HG03280 (cell line): ENCODE measurements around the gene SMIM30.

ENCODE experiments used
- ATAC-seq: cut with Tn5 transposase; IDR thresholded peaks from one replicate; pipeline ENCODE4 v1.9.1; 2021; ENCODE audit warnings: mild to moderate bottlenecking, moderate library complexity; ENCODE audit not compliant: unreplicated experiment

The SMIM30 gene

DNA sequence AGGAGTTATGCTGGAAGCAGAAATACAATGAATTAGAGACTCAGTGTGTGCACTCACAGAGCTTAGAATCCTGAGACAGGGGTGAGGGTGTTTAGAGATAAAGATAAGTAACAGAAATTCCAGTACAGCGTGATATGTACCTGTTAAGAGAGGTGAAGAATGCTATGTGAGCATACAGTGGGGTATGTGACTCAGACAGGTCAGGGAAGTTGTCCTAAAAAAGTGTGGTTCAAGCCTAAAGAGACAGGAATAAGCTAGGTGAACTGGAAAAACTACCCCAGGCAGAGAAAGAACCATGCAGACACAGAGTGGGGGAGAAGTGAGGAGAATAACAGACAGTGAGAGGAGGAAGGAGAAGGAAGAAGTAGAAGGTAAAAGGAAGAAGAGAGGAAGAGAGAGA, 8.6 kb downstream of the SMIM30 start:
- ATAC-seq: no peak

DNA sequence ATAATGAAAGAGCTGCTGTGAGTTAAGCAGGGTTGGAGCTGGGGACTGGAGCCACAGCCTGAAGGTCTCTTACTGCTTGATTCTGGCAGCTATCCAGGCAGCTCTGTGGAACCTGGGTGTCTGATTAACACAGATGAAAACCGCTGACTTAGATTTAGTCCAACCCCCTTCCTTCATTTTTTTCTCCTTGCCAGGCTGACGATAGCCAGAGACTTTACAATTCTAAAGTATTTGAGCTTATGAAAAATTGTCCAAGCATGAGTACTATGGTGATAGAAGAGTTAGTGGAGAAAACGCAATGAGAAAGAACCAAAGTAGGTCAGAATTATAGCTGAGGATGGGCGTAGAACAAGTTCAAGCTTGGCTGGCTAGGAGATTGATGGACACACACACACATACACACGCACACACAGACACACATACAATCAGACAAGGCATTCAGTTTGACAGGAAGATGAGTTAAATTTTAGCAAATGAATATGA, 18.2 kb downstream of the SMIM30 start:
- ATAC-seq: no peak

DNA sequence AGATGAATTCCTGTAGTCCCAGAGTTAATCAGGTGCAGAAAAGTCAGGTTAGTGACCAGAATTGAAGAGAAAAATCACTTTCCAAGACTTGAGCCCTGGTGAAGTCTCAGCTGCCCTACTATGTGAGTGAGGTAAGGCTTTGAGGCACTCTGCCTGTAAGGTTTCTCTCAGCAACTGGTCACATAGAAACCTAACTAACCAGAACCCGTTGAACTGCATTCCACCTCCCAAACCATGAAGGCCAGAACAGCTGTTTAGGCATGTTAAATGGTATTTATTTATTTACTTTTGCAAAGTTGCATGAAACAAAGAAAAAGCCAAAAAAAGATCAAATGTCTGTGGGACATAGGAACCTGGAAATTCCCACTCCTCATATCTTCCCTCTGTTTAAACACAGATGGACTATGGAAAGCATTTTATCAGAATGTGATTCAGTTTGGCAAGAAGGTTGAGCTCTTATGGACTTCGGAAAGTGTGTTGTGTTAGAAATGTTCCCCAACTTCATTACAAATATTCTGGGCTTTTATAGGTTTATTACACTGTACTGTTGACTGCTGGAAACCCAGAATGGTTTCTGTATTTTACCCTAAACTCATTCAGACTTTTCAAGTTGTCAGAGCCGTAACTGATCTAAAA, 19.0 kb downstream of the SMIM30 start:
- ATAC-seq: no peak

DNA sequence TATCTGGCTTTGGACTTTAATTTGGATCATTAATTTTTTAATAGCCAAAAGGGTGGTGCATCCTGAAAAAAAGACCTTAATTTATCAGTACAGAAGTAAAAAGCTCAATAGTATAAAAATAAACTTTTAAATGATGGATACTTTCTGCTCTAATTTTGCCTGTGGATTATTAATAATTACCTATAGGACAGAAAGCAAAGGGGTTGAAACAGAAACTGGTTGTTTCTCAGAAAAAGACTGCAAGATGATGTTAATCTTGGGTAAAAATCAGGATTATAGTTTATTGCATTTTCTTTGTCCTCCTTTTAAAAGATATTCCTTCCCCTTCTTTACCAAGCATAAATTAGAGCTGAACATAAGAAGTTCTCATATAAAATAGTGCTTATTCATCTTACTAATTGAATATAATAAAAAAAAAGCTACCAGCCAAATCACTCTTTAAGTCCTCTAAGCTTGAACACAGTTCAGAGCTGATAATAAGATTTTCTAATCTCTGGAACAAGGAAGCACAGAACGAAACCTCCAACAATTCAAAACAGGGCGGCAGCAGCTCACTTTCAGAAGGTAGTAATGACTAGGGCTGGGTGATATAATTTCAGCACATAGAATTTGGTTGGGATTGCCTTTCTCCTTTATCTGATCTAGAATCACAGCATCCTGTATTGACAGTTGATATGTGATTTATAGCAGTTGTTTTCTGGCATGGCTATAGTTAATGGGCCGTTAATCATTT, 23.7 kb downstream of the SMIM30 start:
- no peak for ATAC-seq

DNA sequence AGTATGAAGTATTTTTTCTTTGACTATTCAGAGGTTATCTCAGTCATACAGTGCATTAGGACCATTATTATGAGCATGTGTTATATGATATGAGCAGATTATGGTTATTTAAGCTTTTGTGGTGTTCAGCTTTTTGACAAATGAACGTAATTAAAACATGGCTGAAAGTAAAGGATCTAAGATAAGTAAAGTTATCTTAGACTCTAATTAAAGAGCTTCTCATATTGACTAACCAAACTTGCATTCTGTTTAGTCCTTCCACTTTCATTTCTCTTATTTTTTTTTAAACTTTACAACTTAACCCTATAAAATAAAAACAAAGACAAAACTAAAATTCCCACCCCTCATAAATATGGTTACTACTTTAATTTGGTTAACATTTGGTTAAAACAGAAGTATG, 24.8 kb downstream of the SMIM30 start:
- no peak for ATAC-seq

DNA sequence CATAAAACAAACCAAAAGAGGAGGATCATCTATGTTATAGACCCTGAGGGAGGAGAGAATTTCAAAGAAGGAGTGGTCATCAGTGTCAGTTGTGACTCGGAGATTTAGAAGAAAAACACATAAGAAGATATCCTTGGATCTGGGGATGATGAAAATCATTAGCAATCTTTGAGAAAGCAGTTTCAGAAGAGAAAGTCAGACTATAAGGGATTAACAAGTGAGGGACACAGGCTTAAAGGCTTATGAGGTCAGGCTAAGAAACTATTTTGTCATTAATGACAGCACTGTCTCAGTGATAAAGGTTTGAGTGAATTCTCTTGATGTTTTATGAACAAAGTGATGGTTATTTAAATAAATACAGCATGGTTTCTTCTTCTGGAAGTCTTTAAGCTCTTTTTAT, 25.6 kb downstream of the SMIM30 start:
- no peak for ATAC-seq

DNA sequence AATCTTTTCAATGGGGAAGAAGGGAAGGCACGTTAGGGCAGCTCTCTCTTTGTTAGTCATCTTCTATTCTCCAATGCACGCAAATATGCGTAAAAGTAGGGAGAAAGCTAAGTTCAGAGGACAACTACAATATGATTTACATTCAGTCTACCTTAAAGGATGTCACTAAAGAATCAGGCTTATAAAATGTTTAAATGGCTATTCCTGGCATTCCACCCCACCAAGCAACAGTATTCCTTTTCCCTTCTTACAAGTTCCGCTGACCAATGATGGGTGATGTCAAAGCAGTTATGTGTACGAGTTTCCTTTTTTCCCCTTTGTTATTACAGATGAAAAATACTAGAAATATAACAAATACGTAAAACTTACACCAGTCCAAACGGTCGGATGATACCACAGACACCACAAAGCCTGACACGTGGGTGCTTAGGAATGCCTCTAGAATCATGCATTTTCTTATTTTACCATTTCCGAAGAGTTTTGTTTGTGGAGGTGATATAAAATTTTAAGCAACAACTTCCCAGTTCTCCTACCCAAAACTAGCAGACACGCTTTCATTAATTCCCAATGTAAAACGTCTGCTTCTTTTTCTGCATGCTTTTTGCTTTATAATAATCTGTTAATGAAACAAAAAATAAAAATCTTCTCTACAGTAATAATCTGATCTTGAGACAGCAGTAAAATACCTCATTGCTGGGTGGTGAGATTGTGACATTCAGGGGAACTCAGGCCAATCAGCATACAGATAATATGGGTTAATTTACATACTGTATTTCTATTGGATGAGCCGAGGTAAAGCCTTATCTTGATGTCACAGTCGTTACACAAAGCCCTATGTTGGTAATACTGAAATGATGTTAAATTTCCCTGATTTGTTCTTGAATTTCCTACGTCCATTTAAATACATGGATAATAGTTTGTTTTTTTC, 31.0 kb downstream of the SMIM30 start:
- no peak for ATAC-seq

DNA sequence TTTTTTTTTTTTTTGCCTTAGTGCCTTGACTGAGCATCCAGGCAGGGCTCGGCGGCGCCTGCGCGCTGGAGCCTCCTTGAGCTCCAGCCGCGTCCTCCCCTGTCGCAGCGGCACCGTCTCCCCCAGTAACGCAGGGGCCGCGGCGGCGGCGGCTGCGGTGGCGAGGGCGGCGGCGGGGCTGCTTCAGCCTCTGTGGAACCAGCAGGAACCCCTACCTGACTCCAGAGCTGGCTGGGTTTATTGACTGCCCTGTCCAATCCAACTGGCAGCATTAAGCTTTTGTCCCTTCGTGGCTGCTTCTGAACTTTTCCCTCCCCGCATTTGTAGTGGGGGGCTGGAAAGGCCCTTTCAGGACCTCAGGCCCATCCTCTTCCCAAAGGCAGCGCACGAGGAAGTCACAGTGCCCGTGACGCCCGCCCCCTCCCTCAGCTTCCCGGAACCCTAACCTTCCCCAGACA, 31.9 kb downstream of the SMIM30 start, which contains the start of gene GPR85:
GPR85 (minus strand) TSS at position 397 of the 458 bp plus-strand sequence. CDS start 2,106 bp downstream, outside the sequence.
- ATAC-seq: peak; percentile 47

DNA sequence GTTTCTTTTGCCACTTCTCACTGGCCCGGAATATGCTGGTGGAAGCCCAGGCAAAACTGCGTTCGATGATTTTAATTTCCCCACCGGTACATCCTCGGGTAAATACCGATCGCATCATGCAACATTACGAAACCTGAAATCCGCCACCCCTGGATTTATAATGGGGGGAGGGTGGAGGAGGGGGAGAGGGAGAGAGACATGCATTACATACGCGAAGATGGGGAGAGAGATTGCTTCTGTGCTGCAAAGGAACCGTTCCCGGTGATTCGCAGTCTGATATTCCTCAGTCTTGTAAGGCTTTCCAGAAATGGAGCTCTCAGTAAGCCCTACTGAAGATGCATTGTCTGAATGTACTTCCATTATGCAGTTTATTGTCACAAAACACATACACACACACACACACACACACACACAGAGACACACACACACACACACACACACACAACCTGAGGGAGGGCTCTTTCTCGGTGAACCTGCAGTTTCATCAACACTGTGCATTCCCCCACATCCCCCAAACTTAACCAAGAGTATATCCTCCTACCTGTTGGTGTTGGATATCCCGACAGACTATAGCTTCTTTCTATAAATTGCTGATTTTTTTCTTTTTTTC, 32.5 kb downstream of the SMIM30 start:
- no peak for ATAC-seq

DNA sequence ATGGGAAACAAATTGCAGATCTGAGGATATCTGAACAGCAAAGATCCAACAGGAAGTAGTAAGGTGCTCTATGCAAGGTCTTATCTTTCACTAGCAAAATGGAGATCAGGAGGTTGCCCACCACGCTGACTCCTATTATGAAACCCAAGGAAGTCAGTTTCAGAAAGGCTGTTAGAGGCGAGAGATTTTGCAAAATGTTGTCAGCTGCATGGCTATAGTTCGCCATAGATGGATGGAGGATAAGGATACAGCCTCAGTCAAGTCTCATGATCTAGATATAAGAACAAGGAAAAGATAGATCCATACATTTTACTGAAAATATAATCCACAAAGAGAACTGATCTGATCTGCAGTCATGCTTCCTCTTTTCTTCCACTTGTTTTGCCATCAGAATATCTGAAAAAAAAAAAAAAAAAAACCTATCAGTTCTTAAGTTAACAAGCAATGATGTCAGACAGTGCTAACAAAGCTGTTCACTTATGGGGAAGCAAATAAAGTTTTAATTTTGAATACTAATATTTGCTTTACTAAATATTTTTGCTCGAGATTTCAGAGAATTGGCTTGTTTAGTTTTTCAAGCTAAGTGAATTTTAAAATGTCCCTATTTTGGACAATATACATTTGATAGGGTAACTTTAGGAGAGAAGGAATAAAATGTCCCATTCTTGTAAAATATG, 33.7 kb downstream of the SMIM30 start:
- no peak for ATAC-seq

DNA sequence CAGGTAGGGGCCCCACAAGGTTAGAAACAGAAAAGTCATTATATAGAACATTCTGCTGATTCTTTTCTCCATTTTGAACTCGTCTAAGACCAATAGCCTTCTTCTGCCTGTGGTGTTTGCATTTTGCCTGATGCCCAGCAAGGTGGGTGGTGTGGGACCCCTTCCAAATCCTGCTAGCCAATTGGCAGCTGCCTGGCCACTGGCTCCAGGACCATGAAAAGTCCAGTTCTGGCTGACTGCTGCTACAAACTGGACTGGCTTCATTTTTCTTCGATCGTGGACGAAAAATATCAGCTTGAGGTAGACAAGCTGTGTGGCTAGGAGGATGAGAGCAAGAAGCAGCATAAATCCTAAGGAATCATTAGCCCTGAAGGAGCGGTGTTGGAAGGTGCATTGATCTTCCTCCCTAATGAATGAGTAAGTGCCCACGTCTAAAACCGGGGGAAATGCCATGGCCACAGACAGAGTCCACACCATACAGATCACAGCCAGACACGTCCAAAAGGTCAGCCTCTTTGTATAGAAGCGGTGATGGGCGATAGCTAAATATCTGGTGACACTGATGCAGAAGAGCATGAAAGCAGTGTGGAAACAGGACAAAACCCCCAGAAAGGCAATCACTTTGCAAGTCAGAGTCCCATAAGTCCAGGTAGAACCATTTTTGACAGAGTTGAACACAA, 34.4 kb downstream of the SMIM30 start:
- no peak for ATAC-seq

DNA sequence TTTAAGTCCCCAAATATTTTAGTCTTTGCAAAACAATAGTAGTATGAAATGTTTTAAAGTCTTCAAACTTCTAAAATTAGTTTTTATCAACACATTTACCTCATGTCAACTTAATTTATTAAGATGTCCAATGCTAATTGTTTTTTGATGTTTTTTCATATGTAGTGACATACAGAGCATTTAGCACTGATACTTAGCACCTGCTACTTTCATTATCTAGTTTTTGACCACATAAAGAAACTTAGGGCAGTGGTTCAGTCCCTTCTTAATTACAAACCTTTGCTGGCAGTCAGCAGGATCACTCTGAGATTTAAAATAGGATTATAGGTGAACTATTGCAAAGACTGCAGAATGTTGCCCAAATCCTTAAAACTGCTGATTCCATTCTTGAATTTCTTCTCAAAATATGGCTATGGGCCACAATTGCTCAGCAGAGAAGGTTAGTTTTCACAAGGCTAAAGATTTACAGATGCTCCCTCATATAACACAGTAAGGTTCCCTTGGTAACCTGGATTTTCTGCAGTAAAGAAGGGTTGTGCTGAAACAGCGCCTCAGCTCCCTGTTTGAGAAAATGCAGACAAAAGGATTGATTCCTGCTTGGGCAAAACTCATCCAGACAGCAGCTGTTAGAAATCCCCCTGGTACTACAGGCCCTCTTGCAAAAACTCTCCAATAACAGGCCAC, 35.1 kb downstream of the SMIM30 start:
- peak; percentile 81 for ATAC-seq

DNA sequence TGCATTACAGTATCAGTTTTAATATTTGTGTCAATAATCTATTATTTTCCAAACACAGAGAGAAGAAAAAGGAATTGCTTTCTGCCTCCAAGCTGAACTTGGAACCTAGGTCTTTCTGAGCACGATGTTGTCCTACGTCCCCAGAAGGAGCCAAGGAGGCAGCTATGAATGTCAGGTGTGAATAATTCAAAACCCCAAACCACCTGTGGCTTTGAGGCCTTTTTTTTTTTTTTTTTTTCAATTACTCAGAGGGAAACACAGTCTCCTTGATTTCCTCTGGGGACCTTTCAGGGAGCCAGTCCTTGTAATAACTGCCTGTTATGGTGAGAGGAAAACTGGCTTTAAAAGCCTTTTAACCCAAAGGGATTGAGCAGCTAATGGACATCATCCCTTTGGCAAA, 40.0 kb downstream of the SMIM30 start:
- ATAC-seq: no peak

DNA sequence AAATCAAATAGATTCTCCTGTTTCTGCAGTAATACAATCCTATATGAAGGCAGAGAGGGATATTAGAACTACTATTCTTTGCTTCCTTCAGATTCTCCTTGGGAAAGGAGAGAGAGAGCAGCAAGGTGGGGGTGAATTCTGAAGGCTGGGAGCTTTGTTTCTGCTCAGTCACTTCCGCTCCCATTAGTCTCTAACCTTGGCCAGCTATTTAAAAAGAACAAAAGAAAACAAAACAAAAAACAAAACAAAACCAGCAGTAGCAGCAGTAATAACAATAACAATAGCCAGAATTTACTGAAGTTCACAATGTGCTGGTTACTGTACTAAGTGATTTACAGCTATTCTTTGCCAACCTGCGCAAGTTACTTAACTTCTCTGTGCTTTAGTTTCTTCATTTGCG, 41.7 kb downstream of the SMIM30 start:
- ATAC-seq: no peak

DNA sequence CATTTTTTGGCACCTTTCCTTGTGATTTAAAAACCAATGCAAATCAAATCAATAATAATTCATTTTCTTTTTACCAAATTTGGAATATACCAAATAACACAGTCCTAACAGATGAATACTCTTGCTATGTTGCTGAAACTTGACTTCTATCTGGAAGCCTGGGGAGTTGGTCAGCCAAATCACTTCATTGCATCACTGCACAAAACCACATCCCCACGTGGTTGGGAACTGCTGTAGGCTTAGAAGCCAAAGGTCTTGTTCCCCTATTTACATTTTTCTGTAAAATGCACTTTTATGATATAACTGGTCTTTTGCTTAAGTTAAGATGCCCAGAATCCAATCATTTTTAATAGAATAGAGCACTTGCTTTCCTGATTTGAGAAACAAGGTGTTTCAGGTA, 46.9 kb downstream of the SMIM30 start:
- ATAC-seq: no peak
